GM12875 (cell line): ENCODE measurements around the gene TMED8.
A peak's percentile ranks its signal among the peaks of the same experiment; 100 is the strongest.
"Not testable (repeated sequence)": the region's sequence is repeated elsewhere in the genome, so short reads cannot be mapped to it uniquely, and the experiment has no call there.

ENCODE experiments used
- H3K4me3 ChIP-seq: one replicate; pipeline ENCODE4 v1.5.1; 2011; ENCODE audit warnings: low read depth, low read length, control low read depth
- CTCF ChIP-seq: IDR thresholded peaks from 2 replicates; pipeline ENCODE4 v1.5.1; 2011; ENCODE audit warnings: low read depth, mild to moderate bottlenecking, control low read depth, inconsistent platforms, low read length, moderate library complexity, borderline replicate concordance; ENCODE audit not compliant: insufficient read depth

Gene TMED8

GRCh38 chr14:77322951-77323350, 53.9 kb downstream of the TMED8 start:
- TF ChIP-seq CTCF = no peak
- no peak overlapping the region for H3K4me3 ChIP-seq

GRCh38 chr14:77322250-77322902, 54.5 kb downstream of the TMED8 start:
- TF ChIP-seq CTCF = no peak
- no peak overlapping the region for H3K4me3 ChIP-seq

GRCh38 chr14:77320238-77320935, 56.5 kb downstream of the TMED8 start, which contains the start of gene POMT2:
Gene POMT2 (minus strand): TSS chr14:77320883. CDS start chr14:77320681, 202 bp downstream.
- peak within 1 kb of the TSS; percentile 93 for H3K4me3 ChIP-seq
- TF ChIP-seq CTCF = peak; percentile 54

GRCh38 chr14:77319422-77319821, 57.5 kb downstream of the TMED8 start:
- H3K4me3 ChIP-seq = no peak overlapping the region
- no peak for TF ChIP-seq CTCF

GRCh38 chr14:77318756-77319155, 58.1 kb downstream of the TMED8 start:
- H3K4me3 ChIP-seq = not testable (repeated sequence)

GRCh38 chr14:77318006-77318553, 58.8 kb downstream of the TMED8 start:
- TF ChIP-seq CTCF = no peak
- H3K4me3 ChIP-seq = no peak overlapping the region

GRCh38 chr14:77316872-77317301, 60.0 kb downstream of the TMED8 start:
- no peak overlapping the region for H3K4me3 ChIP-seq
- TF ChIP-seq CTCF = no peak
